Stimulated activated CD4-positive, alpha-beta T cell treated with anti-CD3 and anti-CD28 coated beads, Interleukin-2, amount 100 ng/mL, for 4 hours (primary cell): ENCODE data around the gene EXOSC7.
"Not testable (repeated sequence)": the region's sequence is repeated elsewhere in the genome, so short reads cannot be mapped to it uniquely, and the experiment has no call there.

Experiments used
- DNase-seq: peaks from one replicate; pipeline ENCODE4 v3.0.0-alpha.2; 2020; ENCODE audit warnings: low read depth

The EXOSC7 gene

DNA sequence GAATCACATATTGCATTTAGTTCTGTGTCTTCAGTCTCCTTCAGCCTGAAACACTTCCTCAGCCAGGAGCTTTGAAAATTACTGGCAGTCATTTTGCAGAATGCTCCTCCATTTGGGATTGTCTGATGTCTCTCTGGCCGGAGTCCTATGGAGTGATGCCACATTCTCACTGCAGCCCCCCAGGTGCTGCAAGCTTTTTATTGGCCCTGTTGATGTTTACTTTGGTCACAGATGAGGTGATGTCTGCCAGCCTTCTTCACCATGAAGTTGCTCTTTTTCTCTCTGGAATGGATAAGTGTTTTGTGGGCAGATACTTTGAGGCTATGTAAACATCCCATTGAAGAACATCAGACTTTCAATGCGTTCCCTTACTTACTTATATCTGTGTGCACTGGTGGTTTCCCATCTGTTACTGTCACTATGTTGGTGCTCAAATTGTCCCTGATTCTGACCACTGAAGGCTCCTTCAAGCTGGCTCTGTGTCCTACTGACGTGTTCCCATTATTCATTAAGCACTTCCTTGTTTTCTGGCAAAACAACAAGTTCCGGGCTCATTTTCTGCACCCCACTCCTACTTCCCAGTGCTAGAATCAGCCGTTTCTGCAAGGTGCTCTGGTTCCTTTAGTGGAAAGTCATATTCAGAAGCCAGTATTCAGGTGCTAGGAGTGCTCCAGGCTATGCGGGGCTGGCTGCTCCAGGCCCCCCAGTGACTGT is 48.7 kb downstream of the EXOSC7 start:
- DNase-seq: no peak

DNA sequence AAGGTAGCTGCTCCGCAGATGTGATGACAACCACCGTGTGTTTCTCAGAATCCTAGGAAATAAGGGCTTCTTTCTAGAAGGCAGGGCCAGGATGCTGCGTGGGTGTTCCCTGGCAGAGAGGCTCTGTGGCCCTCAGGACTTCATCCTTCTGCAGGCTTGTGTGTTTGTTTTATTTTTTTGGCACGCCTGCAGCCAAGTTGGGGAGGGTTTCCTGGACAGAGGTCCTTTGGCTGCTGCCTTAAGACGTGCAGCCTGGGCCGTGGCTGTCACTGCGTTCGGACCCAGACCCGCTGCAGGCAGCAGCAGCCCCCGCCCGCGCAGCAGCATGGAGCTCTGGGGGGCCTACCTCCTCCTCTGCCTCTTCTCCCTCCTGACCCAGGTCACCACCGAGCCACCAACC is 50.0 kb downstream of the EXOSC7 start, which contains the start of gene CLEC3B:
TSS of gene CLEC3B (plus strand) at position 266 of the 400 bp plus-strand sequence. CDS start at position 326, 60 bp downstream.
- DNase-seq: no peak

DNA sequence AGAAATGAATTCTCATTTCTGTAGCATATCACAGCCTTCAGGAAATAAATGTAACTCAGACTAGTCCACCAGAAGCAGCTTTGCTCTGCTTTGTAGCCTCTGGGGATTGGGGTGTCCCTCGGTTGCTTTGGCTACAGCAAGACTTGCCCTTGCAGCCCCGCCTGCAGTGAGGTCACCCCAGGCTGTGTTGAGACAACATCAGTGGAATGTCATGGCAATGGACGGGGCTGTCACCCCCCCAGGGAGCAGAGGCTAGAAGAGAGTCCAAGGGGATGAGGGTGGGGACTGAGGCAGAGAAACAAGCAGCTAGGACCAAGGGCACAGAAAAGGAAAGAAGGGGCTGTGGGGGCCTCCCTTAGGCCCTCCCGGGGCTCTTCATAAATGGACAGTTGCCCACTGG is 50.9 kb downstream of the EXOSC7 start:
- no peak for DNase-seq

DNA sequence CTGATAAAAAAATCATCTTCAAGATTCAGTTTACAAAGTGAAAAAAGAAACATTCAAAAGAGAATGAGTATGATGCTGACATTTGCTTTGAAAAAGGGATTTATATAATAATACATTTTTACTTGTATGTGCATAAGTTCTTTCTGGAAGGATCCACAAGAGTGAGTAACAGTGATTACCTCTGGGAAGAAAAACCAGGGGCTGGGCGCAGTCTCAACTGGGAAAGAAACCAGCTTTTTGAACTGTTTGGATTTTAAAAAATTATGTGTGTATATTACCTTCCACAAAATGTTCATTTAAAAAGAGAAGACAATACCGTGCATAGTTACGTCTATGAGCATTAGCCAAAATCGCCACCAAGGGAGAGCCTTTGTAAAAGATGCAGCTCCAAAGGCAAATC is 51.4 kb downstream of the EXOSC7 start:
- no peak for DNase-seq

DNA sequence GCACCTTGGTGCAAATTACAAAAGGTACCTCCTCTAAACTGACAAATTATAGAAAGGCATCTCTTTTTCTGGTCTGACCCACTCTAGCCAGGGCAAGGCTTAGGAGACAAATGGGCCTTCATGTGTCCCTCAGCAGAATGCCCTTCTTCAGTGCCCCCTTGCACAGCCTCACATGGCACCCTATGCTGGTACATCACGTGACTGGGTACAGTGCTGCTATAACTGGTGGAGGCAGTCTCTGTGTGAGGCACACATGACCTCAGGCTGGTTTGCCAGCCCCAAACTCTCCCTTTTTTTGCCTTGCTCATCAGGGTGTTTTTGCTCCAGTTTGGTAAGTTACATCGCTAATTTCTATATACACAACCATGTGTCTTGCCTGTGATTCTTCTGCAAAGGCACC is 53.2 kb downstream of the EXOSC7 start:
- DNase-seq: no peak

DNA sequence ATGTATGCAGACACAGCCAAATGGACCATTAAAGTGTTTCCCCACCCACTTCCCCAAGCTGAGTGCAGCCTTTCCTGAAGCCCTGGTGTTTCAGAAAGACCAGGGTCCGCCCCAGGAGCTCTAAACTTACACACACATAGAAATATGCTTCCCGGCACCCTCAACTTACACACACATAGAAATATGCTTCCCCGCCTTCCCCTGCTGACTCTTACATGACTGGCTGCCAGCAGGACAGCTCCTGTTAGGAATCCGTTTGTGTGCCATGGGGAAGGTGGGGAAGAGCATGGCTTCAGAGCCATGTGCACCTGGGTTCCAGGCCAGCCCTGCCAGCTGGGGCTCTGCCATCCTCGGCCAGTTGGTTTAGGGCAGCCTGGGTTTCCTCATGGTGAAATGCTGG is 53.6 kb downstream of the EXOSC7 start:
- DNase-seq: no peak

DNA sequence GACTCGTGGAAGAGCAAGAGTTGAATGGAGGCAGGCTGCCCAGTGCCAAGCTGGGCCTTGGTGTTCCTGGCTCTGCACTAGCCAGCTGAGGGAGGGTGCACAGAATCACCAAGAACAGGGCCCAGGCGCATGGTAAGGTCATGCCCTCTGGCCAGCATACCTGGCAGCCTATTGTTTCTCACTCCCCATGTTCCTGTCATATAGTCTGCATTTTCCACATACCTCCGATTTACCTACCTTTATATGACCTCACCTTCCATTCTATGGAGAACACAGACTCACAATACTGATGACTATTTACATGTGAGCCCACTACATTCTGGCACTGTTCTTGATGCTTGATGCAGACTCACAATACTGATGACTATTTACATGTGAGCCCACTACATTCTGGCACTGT is 55.5 kb downstream of the EXOSC7 start:
- DNase-seq: no peak

DNA sequence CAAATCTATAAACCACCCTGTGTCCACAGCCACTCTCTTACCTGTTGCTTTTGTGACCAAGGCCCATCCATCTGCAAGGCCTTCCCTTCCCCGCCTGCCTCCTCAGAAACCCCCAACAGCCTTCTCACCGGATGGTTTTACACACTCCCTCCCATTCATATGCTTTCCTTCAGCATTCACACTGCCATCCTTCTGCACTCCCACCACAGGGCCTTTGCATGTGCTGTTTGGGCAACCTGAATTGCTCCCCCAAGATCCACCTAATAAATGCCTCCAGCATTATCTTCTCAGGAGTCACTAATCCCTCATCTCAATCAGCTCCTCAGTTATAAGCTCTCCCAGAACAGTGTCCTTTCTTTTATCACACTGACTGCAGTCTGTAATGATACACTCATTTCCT is 56.1 kb downstream of the EXOSC7 start:
- DNase-seq: no peak

DNA sequence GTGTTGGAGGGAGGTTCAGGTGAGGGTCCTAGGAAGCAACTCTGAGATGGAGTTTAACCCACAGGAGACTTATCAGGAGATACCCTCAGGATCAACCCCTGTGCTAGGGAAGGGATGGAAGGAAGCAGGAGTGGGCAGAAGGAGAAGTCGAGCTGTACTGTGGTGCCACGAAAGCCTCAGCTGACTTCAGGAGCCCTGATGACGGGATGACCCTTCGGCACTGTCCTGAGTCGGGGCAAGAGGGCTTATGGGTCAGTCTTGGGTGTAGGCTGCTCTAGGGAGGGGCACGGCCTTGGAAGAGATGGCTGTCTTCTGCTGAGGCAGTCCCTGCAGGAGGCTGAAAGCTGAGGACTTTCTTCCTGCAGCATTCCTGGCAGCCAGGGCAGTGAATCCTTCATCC is 57.7 kb downstream of the EXOSC7 start:
- no peak for DNase-seq

DNA sequence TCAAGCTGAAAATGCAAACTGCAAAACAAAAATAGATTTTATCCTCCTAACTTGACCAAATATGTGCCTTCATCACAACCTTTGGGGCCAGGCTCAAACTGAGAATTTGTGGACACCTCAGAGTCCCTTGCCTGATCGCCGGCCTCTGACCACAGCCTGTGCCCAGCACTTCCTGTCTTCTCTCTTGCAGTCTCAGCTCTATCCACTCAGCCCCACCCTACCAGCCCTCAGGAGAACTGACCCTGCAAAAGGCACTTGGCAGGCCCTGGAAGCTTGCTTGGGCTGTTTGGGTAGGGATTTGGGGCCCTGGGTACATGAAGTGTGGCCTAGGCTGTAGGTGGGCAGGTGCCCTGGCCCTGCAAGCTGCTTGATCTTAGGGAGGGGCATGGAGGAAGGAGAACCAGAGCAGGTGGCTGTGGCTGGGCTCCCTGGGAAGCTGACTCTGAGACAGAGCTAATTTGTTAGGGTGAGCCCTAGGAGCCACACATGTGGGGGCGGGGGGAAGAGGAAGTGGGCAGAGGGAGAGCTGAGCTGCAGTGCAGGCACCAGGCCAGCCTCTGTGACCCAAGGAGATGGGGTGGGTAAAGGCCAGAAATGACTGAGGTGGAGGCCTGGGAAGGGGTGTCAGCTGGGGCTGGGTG is 58.7 kb downstream of the EXOSC7 start:
- DNase-seq: no peak

DNA sequence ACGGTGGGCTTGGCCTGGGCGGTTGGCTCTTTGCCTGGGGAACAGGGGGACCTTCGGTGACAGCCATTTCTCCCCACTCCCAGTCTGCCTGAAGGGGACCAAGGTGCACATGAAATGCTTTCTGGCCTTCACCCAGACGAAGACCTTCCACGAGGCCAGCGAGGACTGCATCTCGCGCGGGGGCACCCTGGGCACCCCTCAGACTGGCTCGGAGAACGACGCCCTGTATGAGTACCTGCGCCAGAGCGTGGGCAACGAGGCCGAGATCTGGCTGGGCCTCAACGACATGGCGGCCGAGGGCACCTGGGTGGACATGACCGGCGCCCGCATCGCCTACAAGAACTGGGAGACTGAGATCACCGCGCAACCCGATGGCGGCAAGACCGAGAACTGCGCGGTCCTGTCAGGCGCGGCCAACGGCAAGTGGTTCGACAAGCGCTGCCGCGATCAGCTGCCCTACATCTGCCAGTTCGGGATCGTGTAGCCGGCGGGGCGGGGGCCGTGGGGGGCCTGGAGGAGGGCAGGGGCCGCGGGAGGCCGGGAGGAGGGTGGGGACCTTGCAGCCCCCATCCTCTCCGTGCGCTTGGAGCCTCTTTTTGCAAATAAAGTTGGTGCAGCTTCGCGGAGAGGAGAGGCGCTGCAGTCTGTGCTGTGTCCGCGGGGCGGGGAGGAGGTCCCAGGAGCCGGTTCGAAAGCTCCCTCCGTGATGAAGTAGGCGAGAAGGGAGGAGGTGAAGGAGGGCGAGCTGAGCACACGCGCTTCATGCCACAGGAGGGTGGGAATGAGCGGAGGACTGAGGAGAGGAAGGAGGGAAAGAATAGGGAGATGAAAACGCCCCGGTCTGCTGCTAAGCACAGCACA is 59.6 kb downstream of the EXOSC7 start:
- DNase-seq: peak; percentile 15

DNA sequence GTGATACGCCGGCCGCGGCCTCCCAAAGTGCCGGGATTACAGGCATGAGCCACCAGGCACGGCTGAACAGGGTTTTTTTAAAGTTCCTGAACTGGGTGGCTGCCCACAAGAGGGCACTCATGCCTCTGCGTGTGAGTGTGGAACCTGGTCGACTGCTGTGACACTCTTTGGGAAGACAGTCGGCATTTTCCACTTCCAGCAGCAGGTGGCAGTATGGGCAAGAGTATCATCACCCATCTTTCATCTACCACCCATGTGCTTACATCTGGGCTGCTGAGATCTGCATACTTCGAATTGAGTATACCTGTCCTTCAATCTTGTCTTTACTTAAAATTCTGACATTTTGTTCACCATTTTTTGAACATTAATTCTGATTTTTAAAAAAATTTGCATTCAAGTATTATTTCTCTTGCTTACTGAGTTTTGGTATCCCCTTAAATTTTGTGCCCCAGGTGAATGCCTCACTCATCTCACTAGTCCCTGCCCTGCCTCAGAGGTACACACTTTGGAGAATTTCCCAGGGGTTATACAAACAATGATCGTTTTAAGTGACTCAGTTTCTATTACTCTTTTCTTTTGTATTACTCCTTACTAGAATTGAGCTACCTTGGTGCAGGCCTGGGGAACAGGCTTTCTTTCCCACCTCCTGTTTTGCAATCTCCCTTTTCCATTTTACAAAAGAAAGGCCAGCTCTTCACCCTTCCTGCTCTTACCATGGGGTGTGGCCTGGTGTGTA is 61.8 kb downstream of the EXOSC7 start:
- DNase-seq: peak; percentile 88

DNA sequence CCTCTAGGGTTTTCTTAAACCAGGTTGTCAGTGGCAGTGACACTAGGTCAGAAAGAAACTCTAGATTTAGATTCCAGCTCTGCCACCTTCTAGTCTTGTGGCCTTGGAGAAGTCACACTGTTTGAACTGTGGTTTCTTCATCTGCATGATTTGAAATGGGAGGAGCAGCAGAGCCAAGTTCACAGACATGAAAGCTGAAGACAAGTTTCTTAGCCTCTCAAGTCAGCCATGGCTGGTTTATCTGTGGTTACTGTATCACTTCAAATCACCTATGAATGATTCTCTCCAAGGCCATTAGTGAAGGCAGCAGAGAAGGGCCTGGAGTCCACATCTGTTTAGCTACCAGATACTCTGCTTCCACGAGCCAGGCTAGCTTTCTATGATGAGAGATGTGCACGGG is 65.6 kb downstream of the EXOSC7 start:
- DNase-seq: no peak

DNA sequence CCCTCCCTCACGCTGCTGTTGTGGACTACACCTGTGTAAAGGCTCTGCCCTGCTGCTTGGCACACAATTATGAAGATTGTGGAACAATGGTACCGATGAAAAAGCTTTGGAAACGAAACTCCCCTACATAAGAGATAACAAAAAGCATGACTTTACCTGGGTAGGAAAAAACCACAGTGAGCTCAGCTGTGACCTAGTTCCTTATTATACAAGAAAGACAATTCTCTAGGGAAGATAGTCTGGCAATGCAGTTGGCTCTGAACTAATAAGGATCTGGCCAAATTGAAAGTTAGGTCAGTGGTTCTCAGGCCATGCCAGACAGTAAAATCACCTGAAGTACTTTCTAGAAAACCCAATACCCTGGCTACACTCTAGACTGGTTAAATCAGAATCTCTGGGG is 66.1 kb downstream of the EXOSC7 start:
- no peak for DNase-seq

DNA sequence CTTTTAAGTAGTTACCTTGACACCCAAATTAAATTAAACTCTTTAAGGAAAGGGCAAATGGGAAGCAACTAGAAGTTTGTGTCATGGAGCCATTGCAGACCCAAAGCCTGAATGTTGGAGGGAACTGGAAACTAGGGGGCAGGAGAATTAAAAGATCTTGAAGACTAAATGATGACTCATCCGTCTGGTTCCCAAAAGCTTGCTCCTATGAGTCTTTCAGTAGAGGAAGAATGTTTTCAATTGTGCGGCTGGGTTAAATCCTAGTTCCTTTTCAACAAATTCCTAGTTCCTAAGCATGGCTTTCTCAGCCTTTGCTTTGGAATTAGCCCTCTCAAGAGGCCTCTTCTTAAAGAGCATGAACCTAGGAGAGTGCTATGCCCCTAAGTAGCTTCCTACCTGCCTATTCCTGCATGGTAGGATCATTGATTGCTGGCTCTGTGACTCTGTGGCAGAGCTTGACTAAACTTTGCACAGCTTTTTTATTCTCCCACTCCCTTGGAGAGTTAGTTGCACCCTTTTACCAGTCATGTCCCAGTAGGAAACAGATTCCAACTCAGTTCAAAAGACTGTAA is 67.8 kb downstream of the EXOSC7 start:
- no peak for DNase-seq

DNA sequence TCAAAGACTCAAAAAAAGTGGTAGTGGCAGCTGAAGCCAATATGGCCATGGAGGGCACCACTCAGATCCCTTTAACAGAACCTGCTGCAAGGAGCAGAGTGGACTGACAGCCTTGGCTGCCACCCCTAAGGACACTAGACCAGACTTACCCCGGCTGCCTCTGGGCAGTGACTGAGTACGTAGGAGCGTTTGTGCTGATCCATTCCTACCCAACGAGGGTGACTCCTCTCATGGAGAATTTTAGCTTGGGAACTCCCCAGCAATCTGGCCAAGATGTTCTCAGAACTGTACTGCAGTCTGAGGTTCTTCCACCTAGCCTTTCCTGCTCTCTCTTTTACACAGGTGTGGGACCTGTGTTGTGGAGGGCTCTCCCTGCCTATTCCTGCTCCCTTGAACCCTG is 72.2 kb downstream of the EXOSC7 start:
- no peak for DNase-seq

DNA sequence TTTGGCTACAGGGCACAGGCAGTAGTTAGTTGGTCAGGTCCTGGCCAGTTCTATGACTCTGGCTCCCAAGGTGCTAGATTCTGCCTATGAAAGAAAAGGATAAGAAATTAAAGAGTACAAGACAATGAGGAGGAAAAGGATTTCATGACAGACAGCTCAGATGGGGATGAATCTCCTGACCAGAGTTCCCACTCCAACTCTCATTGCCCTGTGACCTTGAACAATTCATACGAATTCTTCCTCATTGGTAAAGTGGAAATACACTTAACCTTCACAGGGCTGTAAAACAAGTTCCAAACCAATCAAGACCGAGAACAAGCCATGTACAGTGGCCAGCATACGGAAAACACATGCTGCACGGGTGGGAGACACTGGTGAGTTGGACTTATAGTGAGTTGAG is 73.8 kb downstream of the EXOSC7 start:
- no peak for DNase-seq

DNA sequence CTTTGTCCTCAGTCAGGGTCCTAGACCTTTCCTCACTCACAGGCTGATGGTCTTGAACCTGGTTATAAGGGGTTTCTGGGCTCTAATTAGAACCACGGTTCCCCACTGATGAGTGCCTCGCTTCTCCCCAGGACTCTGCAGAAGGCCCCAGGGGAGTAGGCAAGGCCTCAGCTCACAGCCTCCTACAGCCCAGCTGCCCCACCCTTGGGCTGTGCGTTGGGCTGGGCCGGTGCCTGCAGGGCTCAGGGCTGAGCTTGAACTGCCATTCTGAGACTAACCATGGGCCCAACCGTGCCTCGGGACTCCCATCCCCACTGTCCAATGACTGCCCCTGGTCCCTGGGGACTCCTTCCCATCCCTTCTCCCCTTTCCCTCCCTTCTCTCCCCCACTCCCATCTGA is 75.6 kb downstream of the EXOSC7 start:
- no peak for DNase-seq

DNA sequence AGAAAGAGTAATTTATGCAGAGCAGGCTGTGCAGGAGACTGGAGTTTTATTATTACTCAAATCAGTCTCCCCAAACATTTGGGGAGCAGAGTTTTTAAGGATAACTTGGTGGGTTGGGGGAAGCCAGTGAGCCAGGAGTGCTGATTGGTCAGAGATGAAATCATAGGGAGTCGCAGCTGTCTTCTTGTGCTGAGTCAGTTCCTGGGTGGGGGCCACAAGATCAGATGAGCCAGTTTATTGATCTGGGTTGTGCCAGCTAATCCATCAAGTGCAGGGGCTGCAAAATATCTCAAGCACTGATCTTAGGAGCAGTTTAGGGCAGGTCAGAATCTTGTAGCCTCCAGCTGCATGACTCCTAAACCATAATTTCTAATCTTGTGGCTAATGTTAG is 77.8 kb downstream of the EXOSC7 start:
- not testable (repeated sequence) for DNase-seq

DNA sequence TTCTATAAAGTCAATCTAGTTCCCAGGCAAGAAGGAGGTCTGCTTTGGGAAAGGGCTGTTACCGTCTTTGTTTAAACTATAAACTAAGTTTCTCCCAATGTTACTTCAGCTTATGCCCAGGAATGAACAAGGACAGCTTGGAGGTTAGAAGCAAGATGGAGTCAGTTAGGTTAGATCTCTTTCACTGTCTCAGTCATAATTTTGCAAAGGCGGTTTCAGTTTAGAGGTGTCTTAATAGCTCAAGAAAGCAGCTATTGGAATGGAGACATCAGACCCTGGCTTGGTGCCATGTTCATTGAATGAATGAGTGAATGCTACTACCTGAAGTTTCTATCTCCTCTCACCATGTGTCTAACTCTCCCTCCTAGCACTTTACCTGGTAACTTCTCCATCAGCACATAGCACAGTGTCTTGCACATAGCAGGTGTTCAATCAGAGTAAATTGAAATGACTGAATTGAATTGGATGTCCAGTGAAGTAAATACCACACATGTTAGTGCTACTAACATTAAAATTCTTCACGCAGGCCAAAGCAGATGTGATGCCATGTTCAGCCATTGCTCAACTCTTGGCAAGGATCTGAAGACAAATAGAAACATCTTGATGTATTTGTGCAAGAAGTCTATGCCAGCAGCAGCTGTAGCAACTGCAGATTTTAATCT is 78.3 kb downstream of the EXOSC7 start:
- no peak for DNase-seq

DNA sequence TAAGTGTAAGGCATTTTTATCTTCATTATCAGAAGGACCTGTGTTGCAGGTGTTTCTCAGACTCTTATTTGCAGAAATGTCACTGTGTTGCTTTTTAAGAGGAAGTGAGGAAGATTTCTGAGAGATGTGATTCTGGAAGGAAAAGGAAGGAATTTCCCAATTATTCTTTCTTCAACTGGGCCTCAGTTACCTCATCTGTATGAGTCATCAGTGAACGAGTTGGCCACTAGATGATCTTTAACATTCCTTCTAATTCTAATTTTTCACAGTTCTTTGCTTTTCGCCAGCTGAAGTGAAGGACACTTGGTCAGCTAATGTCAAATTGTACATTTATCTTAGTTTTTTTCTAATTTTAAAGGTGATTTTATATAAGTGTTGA is 79.0 kb downstream of the EXOSC7 start:
- DNase-seq: no peak
